Endothelial cell of umbilical vein (primary cell): Measurements from ENCODE around the gene NPTN. TPM values are rescaled to one million over a fixed set of nuclear protein-coding genes. Genes with fewer than 3 reads are reported as not detected.

Experiments
- BruUV-seq: library from RNA; stranded (reverse); fragments of 400-500 nt; replicated peaks from 2 replicates; lab custom pipeline; 2021; lab: Mats Ljungman, UMichigan
- CTCF ChIA-PET: fragments of 300-600, 350-600 bp; sonication (Branson Sonifier 250); formaldehyde crosslinking; loops from one replicate; lab custom pipeline; 2021; ENCODE audit warnings: antibody characterized with exemption, inconsistent platforms; lab: Charles Lee
- POLR2A ChIA-PET: fragments of 300-600, 350-600 bp; sonication (Branson Sonifier 250); formaldehyde crosslinking; loops from one replicate; lab custom pipeline; 2021; ENCODE audit warnings: antibody characterized with exemption, inconsistent platforms; lab: Charles Lee
- DNase-seq: peaks from one replicate; pipeline ENCODE4 v3.0.0-alpha.2; 2011; ENCODE audit warnings: low read depth, low spot score
- FAIRE-seq: peaks from 2 replicates; lab custom pipeline; 2011; peaks lifted over from hg19 to GRCh38; lab: Jason Lieb, UNC
- H2AFZ ChIP-seq: 2 replicates; pipeline ENCODE4 v1.6.0; 2012; ENCODE audit warnings: low read depth, low read length, control low read depth, inconsistent platforms
- H3K27ac ChIP-seq: 2 replicates; pipeline ENCODE4 v1.5.1; 2011; ENCODE audit warnings: low read depth, mild to moderate bottlenecking, control low read depth, low read length, moderate library complexity; ENCODE audit not compliant: insufficient read depth
- H3K27me3 ChIP-seq, 2 experiments: 2 replicates each; pipeline versions ENCODE4 v1.6.0 to v1.6.1; 2011; ENCODE audit warnings: low read length in 2 of 2, mixed read lengths in 1 of 2; ENCODE audit not compliant: control insufficient read depth in 2 of 2, insufficient read depth in 2 of 2
- H3K36me3 ChIP-seq, 2 experiments: 2 replicates in 1 of 2; 3 replicates in 1 of 2; pipeline ENCODE4 v1.5.1; 2011; ENCODE audit warnings: low read length in 2 of 2, mild to moderate bottlenecking in 1 of 2, moderate library complexity in 1 of 2; ENCODE audit not compliant: control insufficient read depth in 2 of 2, insufficient read depth in 2 of 2; ENCODE audit errors: extremely low read depth in 1 of 2
- H3K4me1 ChIP-seq: 3 replicates; pipeline ENCODE4 v1.5.1; 2011; ENCODE audit warnings: mild to moderate bottlenecking, low read length; ENCODE audit not compliant: control insufficient read depth, insufficient read depth; ENCODE audit errors: extremely low read depth
- H3K4me2 ChIP-seq: 2 replicates; pipeline ENCODE4 v1.6.1; 2011; ENCODE audit warnings: low read length, control low read depth, mixed read lengths; ENCODE audit not compliant: insufficient read depth
- H3K4me3 ChIP-seq, 3 experiments: fragments of 200-600 bp in 1 of 3; sonication (generic), shearing (Covaris generic) in 1 of 3; replicated peaks in 1 of 3; 2 replicates each; pipeline ENCODE4 v1.5.1; 2011 to 2016; ENCODE audit warnings: control low read depth in 3 of 3, low read length in 3 of 3, mild to moderate bottlenecking in 2 of 3, inconsistent platforms in 1 of 3, low read depth in 1 of 3, moderate library complexity in 1 of 3; ENCODE audit not compliant: insufficient read depth in 1 of 3
- H3K79me2 ChIP-seq: 2 replicates; pipeline ENCODE4 v1.6.0; 2012; ENCODE audit warnings: low read length, inconsistent platforms; ENCODE audit not compliant: control insufficient read depth, insufficient read depth
- H3K9ac ChIP-seq: replicated peaks from 2 replicates; pipeline ENCODE3; 2011; ENCODE audit warnings: low read length, control low read depth; ENCODE audit not compliant: insufficient read depth; ENCODE audit errors: extremely low read depth
- H3K9me1 ChIP-seq: replicated peaks from 3 replicates; pipeline ENCODE4 v1.6.0; 2011; ENCODE audit warnings: mild to moderate bottlenecking, low read length; ENCODE audit not compliant: control insufficient read depth, insufficient read depth; ENCODE audit errors: extremely low read depth
- H3K9me3 ChIP-seq: replicated peaks from 2 replicates; pipeline ENCODE4 v1.5.1; 2012; ENCODE audit warnings: low read length, inconsistent platforms; ENCODE audit not compliant: control insufficient read depth, insufficient read depth
- H4K20me1 ChIP-seq: replicated peaks from 2 replicates; pipeline ENCODE3; 2011; ENCODE audit warnings: mild to moderate bottlenecking, low read length; ENCODE audit not compliant: control insufficient read depth, insufficient read depth; ENCODE audit errors: extremely low read depth
- CTCF ChIP-seq, 2 donors: IDR thresholded peaks; 1 replicate in 1 of 2; 2 replicates in 1 of 2; pipeline ENCODE4 v1.5.1; 2011; ENCODE audit warnings: low read length in 2 of 2, mild to moderate bottlenecking in 2 of 2, moderate library complexity in 2 of 2, control low read depth in 1 of 2, inconsistent platforms in 1 of 2, low read depth in 1 of 2; ENCODE audit not compliant: insufficient read depth in 1 of 2; ENCODE audit errors: extremely low read depth in 1 of 2
- EZH2 ChIP-seq: IDR thresholded peaks from 2 replicates; pipeline ENCODE4 v1.6.1; 2012; ENCODE audit warnings: borderline replicate concordance, low read depth, mild to moderate bottlenecking, moderate library complexity, low read length, inconsistent platforms; ENCODE audit not compliant: severe bottlenecking
- FOS ChIP-seq: IDR thresholded peaks from 2 replicates; pipeline ENCODE4 v1.6.1; 2011; ENCODE audit warnings: mild to moderate bottlenecking, low read length, moderate library complexity, borderline replicate concordance; ENCODE audit not compliant: insufficient read depth
- GATA2 ChIP-seq: IDR thresholded peaks from 2 replicates; pipeline ENCODE4 v1.7.0; 2011; ENCODE audit warnings: low read depth, mild to moderate bottlenecking, moderate library complexity, mixed read lengths, low read length; ENCODE audit not compliant: insufficient read length, insufficient read depth
- JUN ChIP-seq: IDR thresholded peaks from 2 replicates; pipeline ENCODE4 v1.6.1; 2011; ENCODE audit warnings: borderline replicate concordance, low read depth; ENCODE audit not compliant: insufficient read length, insufficient read depth
- MYC ChIP-seq: IDR thresholded peaks from one replicate; pipeline ENCODE4 v1.6.1; 2011; ENCODE audit warnings: mild to moderate bottlenecking, low read depth, low read length
- POLR2A ChIP-seq: IDR thresholded peaks from 2 replicates; pipeline ENCODE4 v1.6.1; 2012; ENCODE audit warnings: low read depth, mild to moderate bottlenecking, control low read depth, low read length
- POLR2AphosphoS5 ChIP-seq: IDR thresholded peaks from 2 replicates; pipeline ENCODE4 v1.6.1; 2012; ENCODE audit warnings: low read depth, mild to moderate bottlenecking, control low read depth, low read length, moderate library complexity; ENCODE audit not compliant: insufficient read depth
- dilution Hi-C: fragments of 300-500 bp; cut with MboI; formaldehyde crosslinking; loops from one replicate; pipeline ENCODE4 v1.15.0; 2019; ENCODE audit warnings: low sequenced_read_pairs; ENCODE audit not compliant: extremely low pct_ligation_motif_present
- intact Hi-C: fragments of 100-400 bp; cut with micrococcal nuclease; formaldehyde crosslinking; loops from one replicate; pipeline ENCODE4 v1.10.0; 2022
- polyA plus RNA-seq, 4 experiments: library from polyadenylated mRNA; depleted of rRNA in 3 of 4; stranded (reverse) in 3 of 4; unstranded in 1 of 4; fragments of >200 nt; gene quantifications; 2 replicates each; pipeline versions ENCODE4 v1.2.1 to v1.2.3, GENCODE V29; 2011 to 2012; ENCODE audit warnings: missing spikeins in 1 of 4
- total RNA-seq: library from RNA; stranded (reverse); gene quantifications from 2 replicates; pipeline ENCODE4 v1.2.3, GENCODE V29; 2021
- TF ChIP-seq, protein P1 (sequence below): IDR thresholded peaks from 2 replicates; pipeline ENCODE4 v1.6.1; 2011; ENCODE audit not compliant: insufficient read depth, insufficient read length

Gene NPTN
- total and polyA plus RNA-seq, 2 donors (not counting 3 experiments of a cell fraction or from before 2014, with no cell fraction given) = 77.4 to 81.3 TPM

GRCh38 chr15:73628976-73629797, 4.0 kb downstream of the NPTN start:
- Histone ChIP-seq H4K20me1 (peaks cover 25% of the 10 kb centered on the region), H3K4me1 (peaks cover 27% of the 10 kb centered on the region), H3K9me3 (no peaks in the 10 kb centered on the region), H3K27ac (no peak overlapping the region), H3K79me2 (peaks cover 75% of the 10 kb centered on the region), H3K9me1 (peaks cover 3% of the 10 kb centered on the region), H2AFZ (no peak overlapping the region), H3K4me2 (no peak overlapping the region), H3K4me3 (no peak overlapping the region), H3K27me3 (no peaks in the 10 kb centered on the region), H3K36me3 (no peaks in the 10 kb centered on the region), H3K9ac (no peak overlapping the region)
- FAIRE-seq (no peak), DNase-seq (no peak)
- intact Hi-C loops (no loop called here), dilution Hi-C loops (no loop called here)
- ChIA-PET POLR2A (interaction anchor here (0.5 kb wide), 1 partner anchor 213 kb away, joined by 8 read pairs; no protein-coding TSS in a partner anchor), CTCF (interaction anchor here (10.0 kb wide), 1 partner anchor 66 kb away, joined by 294 read pairs; no protein-coding TSS in a partner anchor)
- no peak for TF ChIP-seq CTCF (IDR thresholded peaks at IDR 0.05; ENCODE audit: extremely low read depth in 1 of 2, insufficient read depth in 1 of 2, low read depth in 1 of 2, low read length in 2 of 2)
- no peak for TF ChIP-seq FOS
- TF ChIP-seq MYC = no peak
- no peak for TF ChIP-seq EZH2
- TF ChIP-seq POLR2AphosphoS5 = no peak
- TF ChIP-seq, protein P1, sequence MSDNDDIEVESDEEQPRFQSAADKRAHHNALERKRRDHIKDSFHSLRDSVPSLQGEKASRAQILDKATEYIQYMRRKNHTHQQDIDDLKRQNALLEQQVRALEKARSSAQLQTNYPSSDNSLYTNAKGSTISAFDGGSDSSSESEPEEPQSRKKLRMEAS = no peak
- no peak for TF ChIP-seq POLR2A
- TF ChIP-seq GATA2 = no peak
- no peak for TF ChIP-seq JUN
- BruUV-seq = no TSS peak
